SU-DHL-6 (cell line): ENCODE measurements around the gene FBXO31.

ENCODE experiments used
- CTCF ChIP-seq: fragments of 200-600 bp; sonication (generic); IDR thresholded peaks from one replicate; pipeline ENCODE4 v1.5.1; 2017; ENCODE audit warnings: antibody characterized with exemption, mild to moderate bottlenecking, low read length, moderate library complexity; ENCODE audit not compliant: insufficient read depth, poor library complexity, severe bottlenecking
- EZH2phosphoT487 ChIP-seq: fragments of 200-600 bp; sonication (generic), shearing (Covaris generic); conservative IDR thresholded peaks from 2 replicates; pipeline ENCODE4 v1.6.1; 2018; ENCODE audit warnings: mild to moderate bottlenecking, antibody characterized with exemption, low read length, moderate library complexity, mixed read lengths

- no peak for TF ChIP-seq CTCF
- no peak for TF ChIP-seq EZH2phosphoT487
These were observed 27.4 kb upstream of the FBXO31 start for GRCh38 chr16:87410968-87411367.
